Measurements from ENCODE around the gene FMNL1.

DNA sequence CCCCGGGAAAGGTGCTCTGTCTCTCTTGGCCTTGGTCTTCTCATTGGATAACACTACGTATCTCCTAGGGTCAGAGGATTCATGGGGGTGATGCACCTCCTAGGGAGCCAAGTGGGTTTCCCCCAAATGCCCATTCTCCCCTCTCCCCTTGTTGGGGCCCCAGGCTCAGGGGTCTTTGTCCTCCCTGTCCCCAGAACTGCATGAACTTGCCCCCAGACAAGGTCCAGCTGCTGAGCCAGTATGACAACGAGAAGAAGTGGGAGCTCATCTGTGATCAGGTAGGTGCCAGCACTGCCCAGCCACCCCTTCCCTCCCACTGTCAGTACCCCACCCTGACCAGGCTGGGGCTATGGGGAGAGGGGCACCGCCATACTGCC, 8.7 kb downstream of the FMNL1 start:
- TF ChIP-seq, protein P1, sequence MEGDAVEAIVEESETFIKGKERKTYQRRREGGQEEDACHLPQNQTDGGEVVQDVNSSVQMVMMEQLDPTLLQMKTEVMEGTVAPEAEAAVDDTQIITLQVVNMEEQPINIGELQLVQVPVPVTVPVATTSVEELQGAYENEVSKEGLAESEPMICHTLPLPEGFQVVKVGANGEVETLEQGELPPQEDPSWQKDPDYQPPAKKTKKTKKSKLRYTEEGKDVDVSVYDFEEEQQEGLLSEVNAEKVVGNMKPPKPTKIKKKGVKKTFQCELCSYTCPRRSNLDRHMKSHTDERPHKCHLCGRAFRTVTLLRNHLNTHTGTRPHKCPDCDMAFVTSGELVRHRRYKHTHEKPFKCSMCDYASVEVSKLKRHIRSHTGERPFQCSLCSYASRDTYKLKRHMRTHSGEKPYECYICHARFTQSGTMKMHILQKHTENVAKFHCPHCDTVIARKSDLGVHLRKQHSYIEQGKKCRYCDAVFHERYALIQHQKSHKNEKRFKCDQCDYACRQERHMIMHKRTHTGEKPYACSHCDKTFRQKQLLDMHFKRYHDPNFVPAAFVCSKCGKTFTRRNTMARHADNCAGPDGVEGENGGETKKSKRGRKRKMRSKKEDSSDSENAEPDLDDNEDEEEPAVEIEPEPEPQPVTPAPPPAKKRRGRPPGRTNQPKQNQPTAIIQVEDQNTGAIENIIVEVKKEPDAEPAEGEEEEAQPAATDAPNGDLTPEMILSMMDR (IDR thresholded peaks at IDR 0.05) = no peak
- TF ChIP-seq POLR2A (IDR thresholded peaks at IDR 0.05) (no peak), EP300 (IDR thresholded peaks at IDR 0.05) (no peak)
